Activated gamma-delta T cell (primary cell): ENCODE measurements around the gene IL12A.

Experiments used
- DNase-seq: peaks from one replicate; lab custom pipeline; 2025; lab: John Stamatoyannopoulos, UW

Gene IL12A

DNA sequence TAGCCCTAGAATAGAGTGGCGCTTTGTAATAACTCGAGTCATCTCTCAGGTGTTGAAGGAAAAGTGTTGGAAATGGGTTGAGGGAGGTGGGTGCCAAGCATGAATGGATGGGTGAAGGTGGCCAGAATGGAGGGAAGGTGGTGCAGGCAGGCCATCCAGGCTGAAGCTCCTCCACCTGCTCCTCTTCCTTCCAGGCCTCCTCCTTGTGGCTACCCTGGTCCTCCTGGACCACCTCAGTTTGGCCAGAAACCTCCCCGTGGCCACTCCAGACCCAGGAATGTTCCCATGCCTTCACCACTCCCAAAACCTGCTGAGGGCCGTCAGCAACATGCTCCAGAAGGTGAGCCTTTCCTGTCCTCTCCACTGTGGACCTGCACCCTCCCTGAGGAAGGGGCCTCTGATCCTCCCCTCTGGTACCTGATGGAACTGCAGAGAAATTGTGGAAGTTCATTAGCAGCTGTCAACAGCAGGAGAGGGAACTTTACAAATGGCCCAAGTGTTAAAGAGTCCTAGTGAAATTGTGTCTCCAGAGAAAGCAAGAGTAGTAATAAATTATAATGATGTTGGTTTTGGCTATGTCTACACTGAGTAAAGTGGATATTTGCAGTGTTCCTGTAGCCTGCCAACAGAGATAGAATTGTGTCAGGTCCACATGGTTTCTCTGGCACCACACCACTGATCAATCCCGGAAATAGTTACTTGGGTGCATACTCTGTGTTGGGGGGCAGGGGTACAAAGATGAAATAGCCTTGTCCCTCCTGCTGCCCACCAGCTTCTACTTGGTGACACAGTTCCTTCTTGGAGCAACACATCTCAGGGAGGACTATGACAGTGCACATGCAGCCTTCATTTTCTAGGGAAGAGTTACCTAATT is 1.6 kb downstream of the IL12A start:
- DNase-seq = no peak

DNA sequence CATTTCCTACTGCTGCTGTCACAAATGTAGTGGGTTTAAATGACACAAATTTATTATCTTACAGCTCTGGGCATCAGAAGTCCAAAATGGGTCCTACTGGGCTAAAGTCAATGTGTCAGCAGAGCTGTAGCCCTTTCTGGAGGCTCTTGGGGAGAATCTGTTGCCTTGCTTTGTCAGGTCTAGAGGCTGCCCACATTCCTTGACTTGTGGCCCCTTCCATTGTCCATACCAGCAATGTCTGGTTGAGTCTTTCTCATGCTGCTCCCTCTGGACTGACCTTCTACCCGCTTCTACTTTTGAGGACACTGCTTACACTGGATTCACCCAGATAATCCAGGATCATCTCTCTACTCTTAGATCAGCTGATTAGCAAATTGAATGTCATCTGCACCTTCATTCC is 3.0 kb downstream of the IL12A start:
- DNase-seq = no peak

DNA sequence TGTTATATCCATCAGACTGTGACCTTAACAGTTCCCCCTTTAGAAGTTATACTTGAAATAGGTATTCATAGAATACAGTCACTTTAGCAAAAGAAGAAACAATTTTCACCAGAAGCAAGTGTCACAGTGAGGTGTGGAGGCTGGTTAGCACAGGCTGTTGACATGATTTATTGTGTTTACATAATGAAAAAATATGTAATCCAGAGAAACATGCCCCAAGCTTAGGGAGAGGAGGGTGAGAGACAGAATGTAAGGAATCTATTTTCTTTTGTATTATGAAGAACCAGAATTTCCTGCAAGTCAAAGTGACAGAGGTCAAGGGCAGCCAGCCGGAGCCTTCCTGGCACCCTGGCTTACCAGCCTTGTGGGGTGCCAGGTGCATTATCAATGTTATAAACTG is 4.0 kb downstream of the IL12A start:
- no peak for DNase-seq

DNA sequence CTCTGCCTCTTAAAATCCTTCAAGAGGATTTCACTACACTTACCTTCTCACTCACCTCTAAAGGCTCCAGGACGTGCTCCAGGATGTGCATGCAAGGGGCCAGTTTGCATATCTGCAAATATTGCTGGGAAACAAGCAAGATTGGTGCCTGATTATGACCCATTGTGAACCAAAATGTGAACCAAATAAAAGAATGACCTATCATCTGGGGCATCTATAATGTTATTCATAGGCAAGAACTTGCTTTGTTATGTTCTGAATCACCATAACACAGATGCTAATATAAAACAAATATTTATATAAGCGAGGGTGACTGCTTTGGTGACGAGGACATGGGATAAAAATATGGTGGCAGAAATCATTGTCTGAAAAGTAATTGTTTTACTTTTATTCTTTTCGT is 5.5 kb downstream of the IL12A start:
- DNase-seq = no peak

DNA sequence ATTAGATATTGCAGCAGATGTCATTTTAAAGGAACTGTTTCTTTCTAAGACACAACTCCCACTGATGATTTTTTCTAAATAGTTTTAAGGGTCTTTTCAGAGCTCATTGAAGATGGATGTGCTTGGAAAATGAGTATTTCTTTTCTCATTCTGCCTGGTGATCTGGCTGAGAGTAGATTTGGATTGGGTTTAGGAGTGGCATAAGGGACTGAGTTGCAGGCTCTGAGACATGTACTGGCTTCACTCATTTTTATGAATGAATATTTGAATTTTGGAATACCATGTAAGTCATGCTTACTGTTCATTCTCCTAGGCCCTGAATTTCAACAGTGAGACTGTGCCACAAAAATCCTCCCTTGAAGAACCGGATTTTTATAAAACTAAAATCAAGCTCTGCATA is 6.5 kb downstream of the IL12A start:
- no peak for DNase-seq

DNA sequence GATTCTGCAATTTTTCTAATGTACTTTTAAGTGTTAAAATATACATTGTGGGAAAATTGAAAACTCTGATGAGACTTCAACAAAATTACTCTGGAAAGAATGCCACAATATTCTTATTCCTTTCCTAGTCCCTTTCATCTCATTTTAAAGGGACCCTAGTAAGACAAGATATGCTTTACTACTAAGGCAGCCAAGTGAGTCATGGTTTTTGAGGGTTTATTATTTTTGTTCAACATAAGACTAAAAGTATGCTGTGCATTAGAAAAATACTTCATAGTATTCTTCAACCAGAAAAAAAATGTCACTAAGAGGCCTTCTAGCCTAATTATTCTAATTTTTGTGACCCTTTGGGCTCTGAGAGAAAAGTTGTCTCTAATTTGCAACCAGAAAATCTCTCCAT is 7.4 kb downstream of the IL12A start:
- no peak for DNase-seq

DNA sequence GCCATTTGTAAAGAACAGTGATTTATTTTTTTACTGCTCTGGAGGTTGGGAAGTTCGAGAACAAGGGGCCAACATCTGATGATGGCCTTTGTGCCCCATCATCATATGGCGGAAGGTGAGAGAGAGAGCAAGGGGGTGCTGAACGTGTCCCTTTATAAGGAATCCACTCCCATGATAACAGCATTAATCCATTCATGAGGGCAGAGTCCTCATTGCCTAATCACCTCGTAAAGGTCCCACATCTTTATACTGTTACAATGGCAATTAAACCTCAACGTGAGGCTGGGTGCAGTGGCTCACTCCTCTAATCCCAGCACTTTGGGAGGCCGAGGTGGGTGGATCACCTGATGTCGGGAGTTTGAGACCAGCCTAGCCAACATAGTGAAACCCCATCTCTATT is 8.3 kb downstream of the IL12A start:
- DNase-seq = no peak

DNA sequence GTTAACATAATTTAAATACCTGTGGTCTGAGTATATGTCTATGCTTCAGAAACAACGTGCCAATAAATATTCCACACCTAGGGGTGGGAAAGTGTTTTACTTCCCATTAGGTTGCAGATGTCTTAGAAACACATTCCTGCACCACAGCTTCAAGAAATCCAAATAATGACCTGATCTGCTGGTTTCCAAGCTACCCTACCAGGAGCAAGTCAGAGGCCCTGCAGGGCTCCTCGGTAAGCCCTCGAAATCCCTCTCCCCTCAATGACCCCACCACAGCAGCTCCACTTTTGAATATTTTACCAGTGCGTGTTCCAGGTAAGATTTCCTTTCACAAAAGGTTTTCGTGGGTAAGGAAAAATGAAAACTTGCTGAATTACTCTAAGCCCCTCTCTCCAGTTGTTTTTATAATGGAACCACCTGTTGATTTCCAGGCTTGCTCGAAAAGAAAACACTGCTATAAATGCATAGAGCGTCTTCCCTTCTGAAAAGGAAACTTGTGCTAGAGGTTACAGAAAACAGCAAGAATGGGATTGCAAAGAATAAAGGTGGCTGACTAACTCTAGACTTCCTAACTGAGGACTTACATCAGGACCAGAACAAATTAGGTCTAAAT is 12.6 kb downstream of the IL12A start:
- DNase-seq = no peak

DNA sequence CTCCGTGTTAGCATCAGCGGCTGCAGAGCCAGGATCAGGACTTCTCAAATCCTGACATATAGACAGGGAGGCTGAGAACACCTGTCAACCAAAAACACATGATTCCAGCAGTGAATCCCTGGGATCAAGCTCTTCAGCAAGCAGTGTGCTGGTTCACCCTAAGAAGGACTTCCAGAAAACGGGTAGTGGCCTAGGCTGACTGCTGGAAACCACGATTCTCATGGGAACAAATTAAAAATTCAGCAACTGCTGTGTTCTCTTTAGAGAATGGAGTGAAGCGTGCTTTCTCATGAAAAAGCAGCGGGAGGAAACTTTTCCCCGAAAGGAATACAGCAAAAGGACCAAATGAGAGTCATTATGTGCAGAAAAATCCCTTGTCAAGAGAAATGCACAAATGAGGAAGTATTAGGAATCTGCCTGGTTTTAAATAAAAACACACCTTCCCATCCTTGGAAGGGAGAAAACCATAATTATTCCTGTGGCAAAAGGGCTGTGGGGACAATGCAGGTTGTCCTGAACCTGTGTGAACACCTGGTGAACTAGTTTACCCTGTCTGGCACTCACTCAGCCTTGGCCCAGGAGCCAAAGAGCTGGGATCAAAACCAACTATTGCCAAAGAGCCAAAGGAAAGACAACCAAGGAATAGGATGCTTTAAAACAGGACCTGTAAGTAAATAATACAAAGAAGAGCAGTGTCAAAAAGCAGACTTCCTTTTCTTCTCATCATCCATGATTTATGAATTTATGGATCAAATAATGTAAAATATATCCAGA is 13.4 kb downstream of the IL12A start:
- DNase-seq = no peak

DNA sequence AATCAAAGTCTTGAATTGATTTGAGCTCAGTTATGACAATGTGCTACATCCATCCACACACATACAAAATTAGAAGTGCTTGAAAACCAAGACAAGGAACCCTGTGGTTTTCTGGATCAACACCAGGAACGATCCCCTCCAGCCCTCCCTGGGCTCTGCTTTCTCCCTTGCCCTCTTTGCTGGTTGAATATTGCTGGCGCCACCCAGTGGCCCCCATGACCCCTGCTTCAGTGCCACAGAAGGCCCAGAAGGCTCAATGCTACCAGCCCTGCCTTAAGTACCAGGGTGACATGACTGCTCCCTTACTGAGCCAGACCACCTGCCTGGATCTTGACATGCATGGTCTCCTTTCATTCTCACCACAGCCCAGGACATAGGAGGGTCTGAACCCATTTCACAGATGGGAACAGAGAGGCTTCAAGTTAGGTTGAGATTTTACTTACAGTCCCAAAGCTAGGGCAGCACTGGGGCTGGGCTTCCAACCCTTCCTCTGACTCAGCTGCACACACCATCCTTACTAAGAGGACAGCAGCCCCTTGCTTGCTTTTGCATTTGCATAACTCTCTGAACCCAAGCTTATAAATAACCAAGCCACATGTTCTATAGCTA is 15.0 kb downstream of the IL12A start:
- DNase-seq = peak; percentile 4

DNA sequence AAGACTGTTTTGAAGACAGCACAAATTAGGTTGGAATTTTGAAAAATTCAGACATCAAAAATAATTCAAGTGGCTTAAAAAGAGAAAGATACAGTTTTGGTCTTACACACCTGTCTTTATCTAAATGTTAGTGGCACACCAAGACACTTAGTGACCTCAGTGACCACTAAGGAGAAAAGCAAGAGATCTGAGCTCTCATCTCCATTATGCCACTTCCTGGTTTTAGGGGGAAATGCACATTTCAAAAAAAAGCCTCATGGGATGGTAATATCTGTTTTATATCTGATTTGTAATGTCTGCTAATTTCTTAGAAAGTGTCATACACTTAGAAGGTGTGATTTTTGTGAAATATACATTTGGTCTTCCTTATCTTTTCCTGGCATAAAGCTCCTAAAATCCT is 16.4 kb downstream of the IL12A start:
- DNase-seq = no peak

DNA sequence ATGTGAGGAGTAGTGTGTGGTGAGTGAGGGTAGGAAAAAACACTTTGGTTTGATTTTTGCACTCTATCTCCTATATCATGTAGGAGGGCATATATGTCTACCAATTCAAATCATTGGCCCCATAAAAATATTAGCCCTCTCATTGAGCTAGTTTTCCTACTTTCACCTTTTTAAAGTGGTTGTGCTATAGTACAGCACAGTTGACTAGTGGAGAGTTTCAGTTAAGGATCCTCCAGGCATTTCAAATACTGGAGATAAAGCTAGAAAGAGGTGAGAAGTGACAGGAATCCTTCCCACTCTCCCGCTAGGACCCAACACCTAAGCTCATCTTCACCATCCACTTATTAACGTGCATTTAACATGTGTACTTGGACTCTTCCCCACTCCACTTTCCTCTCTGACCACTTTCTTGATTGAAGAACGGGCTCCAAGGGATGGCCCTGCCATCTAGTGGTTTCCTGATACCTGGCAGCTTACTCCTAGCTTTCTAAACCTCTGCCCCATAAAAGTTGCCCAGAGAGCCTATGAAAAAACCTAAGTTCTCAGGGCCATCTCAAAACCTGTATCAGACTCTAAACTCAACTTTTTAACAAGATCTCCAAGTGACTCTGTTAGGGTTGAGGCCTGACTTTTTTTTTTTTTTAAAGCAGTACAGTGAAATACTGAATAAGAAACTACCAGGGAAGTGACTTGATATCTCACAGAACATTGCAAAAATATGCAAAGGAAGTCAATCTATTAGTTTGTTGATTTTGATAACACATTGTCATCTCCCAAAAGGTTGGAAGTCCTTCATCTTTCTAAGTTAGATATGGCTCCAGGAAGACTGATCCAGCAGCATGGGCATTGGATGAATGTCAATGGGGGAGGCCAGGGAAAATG is 17.9 kb downstream of the IL12A start:
- no peak for DNase-seq

DNA sequence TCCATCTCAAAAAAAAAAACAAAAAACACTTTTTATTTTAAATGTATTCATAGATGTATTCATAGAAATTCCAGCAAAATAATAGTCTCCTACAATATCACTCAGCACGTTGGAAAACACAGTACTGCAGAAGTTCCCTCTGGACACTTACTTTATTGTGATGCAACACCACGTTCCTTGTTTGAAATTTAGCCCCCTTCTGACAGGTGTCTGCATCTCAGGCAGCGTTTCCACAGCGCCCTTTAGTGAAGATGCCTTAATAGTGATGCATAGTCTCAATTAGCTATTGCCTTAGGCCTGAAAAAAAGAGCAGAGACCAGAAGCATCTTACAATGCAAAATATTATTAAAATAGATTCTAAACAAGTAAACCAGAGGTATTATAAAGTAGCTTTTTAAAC is 20.3 kb downstream of the IL12A start:
- no peak for DNase-seq

DNA sequence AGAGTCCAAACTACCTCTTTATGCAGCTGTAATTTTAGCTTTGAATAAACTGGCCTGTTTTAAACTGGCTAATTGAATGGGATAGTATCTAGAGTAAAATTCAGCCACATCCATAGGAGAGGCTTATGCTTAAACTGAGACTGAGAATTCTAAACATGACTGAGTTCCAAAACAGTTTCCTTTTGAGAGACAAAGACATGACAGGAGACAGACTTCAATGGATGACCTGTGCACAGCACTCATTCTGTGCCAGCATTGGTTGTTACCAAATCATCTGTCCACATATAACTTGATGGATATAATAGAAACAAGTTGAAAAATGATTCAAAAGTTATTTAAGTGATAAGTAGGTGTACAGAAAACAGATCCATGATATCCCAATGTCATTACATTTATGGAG is 20.9 kb downstream of the IL12A start:
- DNase-seq = no peak

DNA sequence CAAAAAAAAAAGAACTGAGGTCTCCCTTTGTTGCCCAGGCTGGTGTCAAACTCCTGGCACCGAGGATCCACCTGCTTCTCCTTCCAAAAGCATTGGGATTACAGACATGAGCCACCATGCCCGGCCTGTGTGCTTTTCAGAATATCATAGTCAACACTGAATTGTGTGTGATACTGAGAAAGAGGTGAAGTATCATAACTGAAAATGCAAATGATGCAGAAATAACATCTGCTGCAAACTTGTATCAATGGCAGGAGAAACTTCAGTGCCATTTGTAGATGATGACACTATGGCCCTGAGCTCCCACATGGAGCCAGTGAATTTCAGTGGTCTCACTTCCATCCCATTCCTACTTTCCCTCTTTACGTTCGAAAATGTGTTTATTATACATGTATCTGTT is 21.9 kb downstream of the IL12A start:
- DNase-seq = no peak

DNA sequence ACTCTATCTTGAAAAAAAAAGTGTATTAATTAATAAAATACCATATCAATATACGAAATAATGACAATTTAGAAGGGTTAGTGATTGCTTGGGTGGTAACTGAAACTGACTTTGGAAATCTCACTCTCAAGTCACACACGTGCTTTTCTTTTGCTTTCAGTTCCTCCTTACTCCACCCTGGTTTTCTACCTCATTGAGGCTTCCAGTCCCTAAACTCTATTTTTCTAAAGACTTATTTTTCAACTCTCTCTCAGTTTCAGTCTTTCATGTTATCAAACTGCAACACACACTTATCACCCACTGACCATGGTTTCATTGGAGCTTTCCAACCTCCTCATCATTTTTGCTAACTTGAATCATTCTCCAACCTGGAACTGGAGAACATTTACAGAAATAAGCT is 23.5 kb downstream of the IL12A start:
- DNase-seq = no peak

DNA sequence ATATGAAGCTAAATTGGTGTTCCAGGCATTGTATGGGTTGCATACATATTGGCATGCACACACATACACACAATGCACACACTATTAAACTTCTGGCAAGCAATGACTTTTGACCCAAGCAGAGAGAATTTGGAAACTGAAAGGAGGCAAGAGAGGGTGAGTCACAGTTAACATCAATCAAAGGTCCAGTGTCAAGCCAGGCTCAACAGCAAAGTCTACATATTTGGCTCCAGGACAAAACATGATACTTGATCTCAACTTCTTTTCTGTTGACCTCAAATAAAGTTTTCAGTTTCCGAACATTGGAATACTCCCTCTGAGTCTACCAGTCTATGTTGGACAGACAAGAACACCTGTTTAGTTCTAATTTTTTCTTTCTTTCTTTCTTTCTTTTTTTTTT is 28.3 kb downstream of the IL12A start:
- no peak for DNase-seq

DNA sequence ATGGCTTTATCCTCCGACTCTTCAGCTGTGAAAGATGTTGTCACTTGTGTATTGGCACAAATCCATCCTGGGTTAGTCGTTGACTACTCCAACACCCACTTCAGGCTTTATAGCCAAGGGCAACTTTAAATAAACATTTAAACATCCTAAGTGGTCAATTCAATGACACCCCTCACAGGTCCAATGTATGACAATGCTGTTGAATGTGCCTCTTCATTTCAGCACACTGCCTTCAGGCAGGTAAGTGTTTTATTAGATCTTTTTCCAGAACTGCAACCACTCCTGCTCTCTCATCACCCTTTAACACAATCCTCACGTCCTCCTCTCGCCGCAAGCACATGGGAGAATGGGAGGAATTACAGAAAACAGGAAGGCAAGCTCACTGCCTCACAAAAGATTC is 30.3 kb downstream of the IL12A start:
- no peak for DNase-seq

DNA sequence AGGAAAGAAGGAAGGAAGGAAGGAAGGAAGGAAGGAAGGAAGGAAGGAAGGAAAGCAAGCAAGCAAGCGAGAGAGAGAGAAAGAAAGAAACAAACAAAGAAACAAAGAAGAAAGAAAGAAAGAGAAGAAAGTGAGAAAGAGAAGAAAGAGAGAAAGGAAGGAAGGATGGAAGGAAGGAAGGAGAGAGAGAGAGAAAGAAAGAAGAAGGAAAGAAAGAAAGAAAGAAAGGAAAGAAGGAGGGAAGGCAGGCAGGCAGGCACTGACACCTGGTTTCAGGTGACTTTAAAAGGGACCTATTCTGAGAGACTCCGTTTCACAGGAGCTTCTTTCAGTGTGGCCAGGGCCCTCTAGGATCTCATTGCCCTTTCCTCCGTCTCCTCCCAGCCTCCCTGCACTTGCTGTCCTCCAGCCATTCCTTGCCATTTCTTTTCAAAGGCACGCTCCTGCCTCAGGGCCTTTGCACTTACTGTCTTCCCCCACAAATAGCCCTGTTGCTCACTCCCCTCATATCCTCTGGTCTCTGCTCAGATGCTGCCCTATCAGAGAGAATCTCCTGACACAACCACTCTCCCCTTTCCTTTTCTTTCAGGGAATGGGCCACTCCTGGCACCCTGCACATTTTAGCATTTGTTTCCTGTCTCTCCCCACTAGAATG is 31.5 kb downstream of the IL12A start:
- no peak for DNase-seq

DNA sequence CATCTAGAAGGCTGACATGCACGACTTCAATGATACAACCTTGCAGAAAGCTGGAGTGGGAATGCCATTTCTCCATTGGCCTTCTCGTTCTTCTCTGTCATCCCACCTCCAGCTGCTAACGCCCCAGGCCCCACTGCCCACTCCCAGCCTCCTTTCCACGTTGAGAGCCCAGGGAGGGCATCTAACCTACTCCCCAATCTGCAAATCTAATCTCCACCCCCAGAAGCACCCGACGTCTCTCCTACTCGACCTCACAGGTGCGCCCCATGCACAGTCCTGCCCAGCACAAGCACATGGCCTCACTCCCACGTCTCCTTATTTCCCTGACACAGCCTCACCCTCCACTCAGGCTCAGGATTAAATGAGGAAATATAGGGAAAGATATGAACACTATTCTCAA is 33.4 kb downstream of the IL12A start:
- no peak for DNase-seq

DNA sequence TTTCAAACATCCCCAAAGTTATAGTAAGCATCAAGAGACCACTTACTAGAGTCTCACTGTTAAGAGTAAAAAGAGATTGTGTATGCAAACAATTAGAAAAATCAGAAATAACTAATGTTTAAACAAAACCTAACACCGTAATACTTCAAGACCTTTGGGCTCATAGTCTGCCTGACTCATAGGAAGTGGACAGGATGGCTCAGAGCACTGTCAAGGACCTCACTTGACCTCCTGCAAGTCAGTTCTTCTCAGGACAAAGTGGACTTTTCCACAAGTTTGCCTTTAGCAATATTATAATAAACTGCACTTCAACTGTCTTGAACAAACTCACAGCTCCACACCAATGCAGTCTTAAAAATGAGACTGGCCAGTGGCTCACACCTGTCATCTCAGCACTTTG is 34.8 kb downstream of the IL12A start:
- no peak for DNase-seq
